Measurements from ENCODE around the gene TMSB4Y. TPM values are rescaled to one million over a fixed set of nuclear protein-coding genes. Genes with fewer than 3 reads are reported as not detected.

Gene TMSB4Y
- total and polyA plus RNA-seq, 2 donors (not counting 3 experiments of a cell fraction or from before 2014, with no cell fraction given) = 0.50 to 1.6 TPM

GRCh38 chrY:13708038-13708437, 4.3 kb downstream of the TMSB4Y start:
- CTCF ChIA-PET = no interaction called here
- no peaks in the 10 kb centered on the region for H3K9me3 ChIP-seq (replicated peaks; ENCODE audit: control insufficient read depth, insufficient read depth, low read length)
- H3K4me1 ChIP-seq (ENCODE audit: control insufficient read depth, extremely low read depth, insufficient read depth, low read length) = peaks cover 7% of the 10 kb centered on the region
- H3K4me2 ChIP-seq (ENCODE audit: insufficient read depth, low read length) = no peak overlapping the region
- no peak overlapping the region for H3K9ac ChIP-seq (replicated peaks; ENCODE audit: extremely low read depth, insufficient read depth, low read length)
- DNase-seq (ENCODE audit: low read depth, low spot score) (no peak), FAIRE-seq (no peak)
- no peaks in the 10 kb centered on the region for H4K20me1 ChIP-seq (replicated peaks; ENCODE audit: control insufficient read depth, extremely low read depth, insufficient read depth, low read length)
- no peaks in the 10 kb centered on the region for H3K27me3 ChIP-seq (ENCODE audit: control insufficient read depth in 2 of 2, insufficient read depth in 2 of 2, low read length in 2 of 2)
- TF ChIP-seq POLR2AphosphoS5 (IDR thresholded peaks at IDR 0.05; ENCODE audit: insufficient read depth, low read depth, low read length) (no peak), GATA2 (IDR thresholded peaks at IDR 0.05; ENCODE audit: insufficient read depth, insufficient read length, low read depth, low read length) (no peak), MAX (IDR thresholded peaks at IDR 0.05; ENCODE audit: insufficient read depth, insufficient read length) (no peak), MYC (IDR thresholded peaks at IDR 0.05; ENCODE audit: low read depth, low read length) (no peak), POLR2A (IDR thresholded peaks at IDR 0.05; ENCODE audit: low read depth, low read length) (no peak), JUN (IDR thresholded peaks at IDR 0.05; ENCODE audit: borderline replicate concordance, insufficient read depth, insufficient read length, low read depth) (no peak), CTCF (IDR thresholded peaks at IDR 0.05; ENCODE audit: extremely low read depth in 1 of 2, insufficient read depth in 1 of 2, low read depth in 1 of 2, low read length in 2 of 2) (no peak)
- H3K4me3 ChIP-seq (replicated peaks in 1 of 3; ENCODE audit: insufficient read depth in 1 of 3, low read depth in 1 of 3, low read length in 3 of 3) = no peak overlapping the region
- POLR2A ChIA-PET = no interaction called here
- intact Hi-C loops (cut with micrococcal nuclease) (loop anchor here (10.0 kb wide), 1 partner anchor 803 kb away; the partner anchor contains the start of gene DDX3Y), dilution Hi-C loops (cut with MboI; ENCODE audit: extremely low pct_ligation_motif_present, low sequenced_read_pairs) (no loop called here)
- no peaks in the 10 kb centered on the region for H3K36me3 ChIP-seq (ENCODE audit: control insufficient read depth in 2 of 2, extremely low read depth in 1 of 2, insufficient read depth in 2 of 2, low read length in 2 of 2)
- H3K9me1 ChIP-seq (replicated peaks; ENCODE audit: control insufficient read depth, extremely low read depth, insufficient read depth, low read length) = no peaks in the 10 kb centered on the region
- H3K27ac ChIP-seq (ENCODE audit: insufficient read depth, low read depth, low read length) = no peak overlapping the region
- no TSS peak for BruUV-seq (replicated peaks)
- no peak overlapping the region for H2AFZ ChIP-seq (ENCODE audit: low read depth, low read length)
- H3K79me2 ChIP-seq (ENCODE audit: control insufficient read depth, insufficient read depth, low read length) = no peaks in the 10 kb centered on the region

All from endothelial cell of umbilical vein (primary cell).